Fibroblast of pulmonary artery (primary cell): ENCODE data around the gene PXN.
A peak's percentile ranks its signal among the peaks of the same experiment; 100 is the strongest.

ENCODE experiments used
- DNase-seq: peaks from one replicate; pipeline ENCODE4 v3.0.0-alpha.2; 2010; ENCODE audit warnings: low read depth
- H3K4me3 ChIP-seq: replicated peaks from 2 replicates; pipeline ENCODE4 v1.5.1; 2011; ENCODE audit warnings: low read depth, mild to moderate bottlenecking, control low read depth, low read length, moderate library complexity
- CTCF ChIP-seq: IDR thresholded peaks from 2 replicates; pipeline ENCODE4 v1.5.1; 2011; ENCODE audit warnings: mild to moderate bottlenecking, control low read depth, low read length, inconsistent platforms; ENCODE audit errors: missing control alignments

Gene PXN

DNA sequence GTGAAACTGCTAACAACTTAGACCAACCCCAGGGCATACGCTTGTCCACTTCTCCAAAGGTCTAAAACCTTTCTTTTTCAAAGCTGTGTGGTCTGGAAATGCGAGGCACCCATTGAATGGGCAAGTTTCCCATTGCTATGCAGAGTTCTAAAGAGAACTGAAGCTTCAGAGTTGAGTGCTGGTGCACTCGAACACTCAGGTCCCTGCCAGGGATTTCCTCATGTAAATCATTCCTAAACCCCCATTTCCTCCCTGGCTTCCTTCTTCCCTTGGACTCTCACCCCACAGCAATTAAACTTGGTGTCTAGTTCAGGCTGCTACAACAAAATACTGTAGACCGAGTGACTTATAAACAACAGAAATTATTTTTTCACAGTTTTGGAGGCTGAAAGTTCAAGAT, 2.2 kb upstream of the PXN start:
- H3K4me3 ChIP-seq = no peak overlapping the region
- TF ChIP-seq CTCF = no peak
- no peak for DNase-seq

GRCh38 chr12:120266180-120266870, 795 bp upstream of the PXN start:
- no peak for TF ChIP-seq CTCF
- no peak overlapping the region for H3K4me3 ChIP-seq
- DNase-seq = no peak

- H3K4me3 ChIP-seq = peak overlapping the region; percentile 86
- no peak for TF ChIP-seq CTCF
These were observed 542 bp downstream of the PXN start for GRCh38 chr12:120264904-120265472.

DNA sequence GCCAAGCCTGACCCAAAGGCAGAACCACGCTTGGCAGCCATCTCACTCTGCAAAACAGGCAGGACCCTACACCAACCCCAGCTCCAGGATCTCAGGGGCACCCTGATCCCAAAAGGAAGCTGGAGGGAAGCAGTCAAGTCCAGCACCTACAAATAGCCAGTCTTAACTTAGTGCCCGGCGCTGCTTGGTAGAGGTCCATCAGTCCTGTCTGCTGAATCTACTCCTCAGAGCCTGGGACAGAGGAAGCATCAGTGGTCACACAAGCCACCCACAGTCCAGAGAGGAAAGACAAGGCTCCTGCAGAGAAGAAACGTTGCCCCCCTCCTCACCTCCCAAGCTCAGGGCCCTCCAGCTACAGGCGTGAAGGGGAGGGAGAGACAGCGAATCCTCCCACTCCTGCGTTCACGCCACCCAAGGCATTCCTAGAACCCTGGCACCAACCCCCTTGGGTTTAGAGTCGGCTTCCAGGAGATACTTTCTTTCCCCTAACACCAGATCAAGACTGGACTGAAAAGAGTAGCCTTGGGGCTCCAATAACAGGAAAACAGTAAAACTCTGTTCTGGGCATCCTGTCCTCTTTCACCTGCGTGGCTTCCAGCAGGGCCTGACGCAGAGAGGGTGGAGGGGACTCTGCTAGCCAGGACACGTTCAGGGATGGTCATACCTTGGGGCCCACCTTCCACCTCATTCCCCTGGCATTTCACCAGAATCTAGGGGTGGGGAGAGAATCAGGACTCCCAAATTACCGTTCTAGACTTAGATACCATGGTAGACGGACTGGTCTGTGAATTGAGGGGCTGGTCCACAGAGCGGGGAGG, 1.2 kb downstream of the PXN start:
- TF ChIP-seq CTCF = no peak
- DNase-seq = no peak
- H3K4me3 ChIP-seq = peak overlapping the region; percentile 86

More at GRCh38 chr12:120264904-120265472, 542 bp downstream of the PXN start:
- DNase-seq = no peak

GRCh38 chr12:120263748-120264085, 1.8 kb downstream of the PXN start:
- no peak for DNase-seq
- no peak for TF ChIP-seq CTCF
- peak overlapping the region; percentile 86 for H3K4me3 ChIP-seq

DNA sequence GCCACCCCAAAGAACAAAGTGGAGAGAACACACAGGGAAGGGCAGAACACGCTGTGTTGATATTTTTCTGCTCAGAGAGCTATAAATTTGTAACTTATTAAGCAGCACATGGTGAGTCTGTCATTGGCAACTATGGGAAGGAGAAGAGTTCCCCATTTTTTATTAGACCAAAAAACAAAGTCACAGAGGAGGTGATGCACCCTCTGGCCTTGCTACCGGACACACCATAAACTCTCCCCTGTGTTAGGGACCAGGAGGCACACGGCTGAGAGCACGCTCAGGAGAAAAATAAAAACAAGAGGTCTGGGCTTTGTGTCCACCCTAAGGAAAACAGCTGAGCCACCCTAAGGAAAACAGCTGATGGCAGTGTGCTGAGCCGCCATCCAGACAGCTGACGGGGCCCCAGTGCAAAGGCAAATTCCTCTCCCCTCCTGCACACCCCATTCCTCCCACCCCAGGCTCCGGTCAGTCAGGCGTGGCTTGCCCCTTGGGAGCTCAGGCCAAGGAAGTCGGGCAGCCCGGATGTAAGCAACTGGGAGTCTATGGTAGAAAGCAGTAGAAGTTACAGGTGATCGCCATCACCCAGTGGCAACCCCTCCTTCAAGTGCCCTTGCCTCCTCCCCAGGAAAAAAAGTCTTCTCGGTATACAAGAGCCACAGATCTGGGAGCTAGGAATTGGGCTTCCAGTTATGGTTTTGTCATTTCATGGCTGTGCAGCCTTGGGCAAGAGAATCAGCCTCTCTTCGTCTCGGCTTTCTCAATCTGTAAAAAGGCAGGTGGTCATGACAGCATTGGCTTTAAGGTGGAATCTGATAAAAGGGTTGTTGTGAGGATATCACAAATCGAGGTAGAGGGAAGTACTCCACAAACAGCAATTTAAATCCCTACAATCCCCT, 2.4 kb downstream of the PXN start:
- DNase-seq = peak; percentile 28
- peak overlapping the region; percentile 86 for H3K4me3 ChIP-seq
- TF ChIP-seq CTCF = no peak
